C4-2B (cell line): ENCODE data around the gene STXBP2.

Experiments used
- CTCF ChIP-seq: fragments of 450-650 bp; conservative IDR thresholded peaks from 2 replicates; pipeline ENCODE4 v1.5.1; 2017; ENCODE audit warnings: mild to moderate bottlenecking
- ZFX ChIP-seq: fragments of 450-650 bp; IDR thresholded peaks from 2 replicates; pipeline ENCODE4 v1.6.1; 2017

DNA sequence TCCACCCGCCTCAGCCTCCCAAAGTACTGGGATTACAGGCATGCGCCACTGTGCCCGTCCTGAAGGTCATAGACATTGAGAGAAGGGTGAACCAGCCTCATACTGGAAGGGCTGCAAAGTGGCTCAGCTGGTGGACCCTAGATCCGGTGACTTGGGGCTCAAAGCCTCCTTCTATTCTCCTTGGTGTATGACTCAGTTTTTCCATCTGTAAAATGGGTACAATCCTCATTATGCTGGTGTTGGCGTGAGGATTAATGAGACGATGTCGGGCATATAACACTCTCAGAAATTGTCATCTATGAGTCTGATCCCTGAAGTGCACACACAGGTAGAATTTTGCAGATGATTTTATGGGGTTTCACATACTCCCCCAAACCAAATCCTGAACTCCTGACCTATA, 47.1 kb upstream of the STXBP2 start:
- TF ChIP-seq CTCF: no peak
- TF ChIP-seq ZFX: no peak
